Panc1 (cell line): ENCODE data around the gene KCNE2. TPM values are rescaled to one million over a fixed set of nuclear protein-coding genes. Genes with fewer than 3 reads are reported as not detected.

Experiments
- ATAC-seq: fragments of 200-7000 bp; cut with Tn5 transposase; 2 replicates; pipeline ENCODE4 v1.9.1; 2020; ENCODE audit warnings: mild to moderate bottlenecking, moderate library complexity
- BruUV-seq: library from RNA; stranded (reverse); fragments of 400-500 nt; replicated peaks from 2 replicates; lab custom pipeline; 2021; lab: Mats Ljungman, UMichigan
- CTCF ChIA-PET: fragments of 300-600 bp; sonication (Branson Sonifier 250); formaldehyde crosslinking; loops from one replicate; lab custom pipeline; 2022; ENCODE audit warnings: antibody characterized with exemption; lab: Charles Lee
- POLR2A ChIA-PET: fragments of 300-600 bp; sonication (Branson Sonifier 250); formaldehyde crosslinking; loops from one replicate; lab custom pipeline; 2022; ENCODE audit warnings: antibody characterized with exemption; lab: Charles Lee
- DNase-seq: peaks from one replicate; pipeline ENCODE4 v3.0.0-alpha.2; 2010; ENCODE audit warnings: low read depth, low spot score
- H3K27ac ChIP-seq: 2 replicates; pipeline ENCODE4 v1.5.1; 2011; ENCODE audit warnings: mild to moderate bottlenecking, low read length, inconsistent platforms
- H3K27me3 ChIP-seq: fragments of 200-500 bp; sonication (Bioruptor generic); 2 replicates; pipeline ENCODE4 v1.6.0; 2014; ENCODE audit warnings: low read length, inconsistent platforms; ENCODE audit not compliant: control insufficient read depth, insufficient read depth
- H3K36me3 ChIP-seq: fragments of 200-500 bp; sonication (Bioruptor generic); 2 replicates; pipeline ENCODE4 v1.5.1; 2014; ENCODE audit warnings: inconsistent platforms, mild to moderate bottlenecking, low read length, moderate library complexity; ENCODE audit not compliant: control insufficient read depth, insufficient read depth
- H3K4me1 ChIP-seq: 2 replicates; pipeline ENCODE4 v1.5.1; 2011; ENCODE audit warnings: inconsistent platforms, mild to moderate bottlenecking, low read length, moderate library complexity; ENCODE audit not compliant: control insufficient read depth, insufficient read depth
- H3K4me3 ChIP-seq, 2 experiments: 2 replicates each; pipeline ENCODE4 v1.5.1; 2011 to 2012; ENCODE audit warnings: low read depth in 2 of 2, low read length in 2 of 2, mild to moderate bottlenecking in 2 of 2, inconsistent platforms in 1 of 2, moderate library complexity in 1 of 2
- H3K9me3 ChIP-seq: fragments of 200-500 bp; sonication (Bioruptor generic); 2 replicates; pipeline ENCODE4 v1.5.1; 2014; ENCODE audit warnings: low read depth, mild to moderate bottlenecking, inconsistent platforms, low read length, moderate library complexity; ENCODE audit not compliant: control insufficient read depth, insufficient read depth
- CTCF ChIP-seq: fragments of 450-650 bp; IDR thresholded peaks from 2 replicates; pipeline ENCODE4 v1.5.1; 2017; ENCODE audit warnings: mild to moderate bottlenecking
- POLR2AphosphoS5 ChIP-seq: IDR thresholded peaks from 2 replicates; pipeline ENCODE4 v1.6.1; 2012; ENCODE audit warnings: mild to moderate bottlenecking, low read depth, low read length, moderate library complexity
- SIN3A ChIP-seq: IDR thresholded peaks from 2 replicates; pipeline ENCODE4 v1.6.1; 2012; ENCODE audit warnings: low read depth, mild to moderate bottlenecking, low read length, moderate library complexity, borderline replicate concordance; ENCODE audit not compliant: insufficient read depth
- TCF7L2 ChIP-seq: IDR thresholded peaks from 2 replicates; pipeline ENCODE4 v1.6.1; 2011; ENCODE audit warnings: mild to moderate bottlenecking, low read depth, low read length, inconsistent platforms
- in situ Hi-C: cut with HindIII; loops from 2 replicates; pipeline ENCODE4 v1.10.0; 2016; ENCODE audit warnings: low sequenced_read_pairs, low pct_unique_long_range_greater_than_20kb
- intact Hi-C: fragments of 100-400 bp; cut with micrococcal nuclease; formaldehyde crosslinking; loops from one replicate; pipeline ENCODE4 v1.10.0; 2022; ENCODE audit not compliant: unreplicated experiment
- total RNA-seq: library from RNA; stranded (reverse); gene quantifications from one replicate; pipeline ENCODE4 v1.2.1, GENCODE V29; 2021; ENCODE audit not compliant: unreplicated experiment
- TF ChIP-seq, protein P1 (sequence below), 2 experiments: IDR thresholded peaks; 2 replicates each; pipeline ENCODE4 v1.6.1; 2011 to 2012; ENCODE audit warnings: low read depth in 2 of 2, control low read depth in 1 of 2, low read length in 1 of 2, mild to moderate bottlenecking in 1 of 2, moderate library complexity in 1 of 2; ENCODE audit not compliant: insufficient read depth in 1 of 2

KCNE2 gene
- total RNA-seq, 1 experiment from 2014 or later: not detected

- no peak for ATAC-seq
- in situ Hi-C loops: no loop called here
- no peak for TF ChIP-seq POLR2AphosphoS5
- no peak for TF ChIP-seq SIN3A
- TF ChIP-seq TCF7L2: no peak
- no peak for TF ChIP-seq CTCF
- TF ChIP-seq, protein P1, sequence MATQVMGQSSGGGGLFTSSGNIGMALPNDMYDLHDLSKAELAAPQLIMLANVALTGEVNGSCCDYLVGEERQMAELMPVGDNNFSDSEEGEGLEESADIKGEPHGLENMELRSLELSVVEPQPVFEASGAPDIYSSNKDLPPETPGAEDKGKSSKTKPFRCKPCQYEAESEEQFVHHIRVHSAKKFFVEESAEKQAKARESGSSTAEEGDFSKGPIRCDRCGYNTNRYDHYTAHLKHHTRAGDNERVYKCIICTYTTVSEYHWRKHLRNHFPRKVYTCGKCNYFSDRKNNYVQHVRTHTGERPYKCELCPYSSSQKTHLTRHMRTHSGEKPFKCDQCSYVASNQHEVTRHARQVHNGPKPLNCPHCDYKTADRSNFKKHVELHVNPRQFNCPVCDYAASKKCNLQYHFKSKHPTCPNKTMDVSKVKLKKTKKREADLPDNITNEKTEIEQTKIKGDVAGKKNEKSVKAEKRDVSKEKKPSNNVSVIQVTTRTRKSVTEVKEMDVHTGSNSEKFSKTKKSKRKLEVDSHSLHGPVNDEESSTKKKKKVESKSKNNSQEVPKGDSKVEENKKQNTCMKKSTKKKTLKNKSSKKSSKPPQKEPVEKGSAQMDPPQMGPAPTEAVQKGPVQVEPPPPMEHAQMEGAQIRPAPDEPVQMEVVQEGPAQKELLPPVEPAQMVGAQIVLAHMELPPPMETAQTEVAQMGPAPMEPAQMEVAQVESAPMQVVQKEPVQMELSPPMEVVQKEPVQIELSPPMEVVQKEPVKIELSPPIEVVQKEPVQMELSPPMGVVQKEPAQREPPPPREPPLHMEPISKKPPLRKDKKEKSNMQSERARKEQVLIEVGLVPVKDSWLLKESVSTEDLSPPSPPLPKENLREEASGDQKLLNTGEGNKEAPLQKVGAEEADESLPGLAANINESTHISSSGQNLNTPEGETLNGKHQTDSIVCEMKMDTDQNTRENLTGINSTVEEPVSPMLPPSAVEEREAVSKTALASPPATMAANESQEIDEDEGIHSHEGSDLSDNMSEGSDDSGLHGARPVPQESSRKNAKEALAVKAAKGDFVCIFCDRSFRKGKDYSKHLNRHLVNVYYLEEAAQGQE (IDR thresholded peaks at IDR 0.05; ENCODE audit: insufficient read depth in 1 of 2, low read depth in 2 of 2, low read length in 1 of 2): no peak
- H3K9me3 ChIP-seq: no peaks in the 10 kb centered on the region
- no peak for DNase-seq
- no peaks in the 10 kb centered on the region for H3K4me1 ChIP-seq
- H3K4me3 ChIP-seq: no peak overlapping the region
- no peaks in the 10 kb centered on the region for H3K36me3 ChIP-seq
- no peaks in the 10 kb centered on the region for H3K27me3 ChIP-seq
- ChIA-PET POLR2A (no interaction called here), CTCF (no interaction called here)
- H3K27ac ChIP-seq: no peak overlapping the region
- no TSS peak for BruUV-seq
- intact Hi-C loops: no loop called here
Observed at GRCh38 chr21:34355570-34355969, 8.2 kb upstream of the KCNE2 start.

DNA sequence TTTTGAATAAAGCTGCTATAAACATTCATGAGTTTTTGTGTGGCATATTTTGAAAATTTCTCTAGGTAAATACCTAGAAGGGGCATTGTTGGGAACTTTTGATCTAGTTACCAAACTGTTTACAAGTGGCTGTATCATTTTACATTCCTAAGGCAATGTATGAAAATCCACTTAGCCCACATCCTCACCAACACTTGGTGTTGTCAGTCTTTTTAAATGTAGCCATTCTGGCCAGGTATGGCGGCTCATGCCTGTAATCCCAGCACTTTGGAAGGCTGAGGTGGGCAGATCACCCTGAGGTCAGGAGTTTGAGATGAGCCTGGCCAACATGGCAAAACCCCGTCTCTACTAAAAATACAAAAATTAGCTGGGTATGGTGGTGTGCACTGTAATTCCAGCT lies 5.9 kb upstream of the KCNE2 start:
- Histone ChIP-seq H3K27ac (no peak overlapping the region), H3K36me3 (no peaks in the 10 kb centered on the region), H3K4me3 (no peak overlapping the region), H3K4me1 (0 out of 2 replicates have a peak, but pooled peaks cover 3% of the 10 kb centered on the region), H3K27me3 (no peaks in the 10 kb centered on the region), H3K9me3 (no peaks in the 10 kb centered on the region)
- in situ Hi-C loops (no loop called here), intact Hi-C loops (no loop called here)
- CTCF ChIA-PET: no interaction called here
- no peak for DNase-seq
- TF ChIP-seq SIN3A (no peak), TCF7L2 (no peak), CTCF (no peak)
- TF ChIP-seq, protein P1 (IDR thresholded peaks at IDR 0.05; ENCODE audit: insufficient read depth in 1 of 2, low read depth in 2 of 2, low read length in 1 of 2): no peak
- POLR2A ChIA-PET: no interaction called here
- BruUV-seq: no TSS peak
- ATAC-seq: no peak
